ENCODE data around the gene CUL9.

- TF ChIP-seq REST (IDR thresholded peaks at IDR 0.05; ENCODE audit: insufficient replicate concordance, low read depth) (no peak), CTCF (IDR thresholded peaks at IDR 0.05; ENCODE audit: insufficient read depth, low read length) (no peak), POLR2AphosphoS5 (IDR thresholded peaks at IDR 0.05; ENCODE audit: low read depth) (no peak), SPI1 (IDR thresholded peaks at IDR 0.05; ENCODE audit: borderline replicate concordance, low read depth) (no peak), GABPA (IDR thresholded peaks at IDR 0.05; ENCODE audit: low read depth) (no peak)
Measured at GRCh38 chr6:43260791-43261190, 78.8 kb downstream of the CUL9 start.

Data from HL-60 (cell line).